ENCODE data around the gene SLC2A13.

SLC2A13 gene

GRCh38 chr12:39919790-39920189 is 186.1 kb downstream of the SLC2A13 start:
- TF ChIP-seq CTCF (IDR thresholded peaks at IDR 0.05; ENCODE audit: control extremely low read depth, extremely low read depth, low read depth, missing control alignments): no peak
- no peak for DNase-seq (ENCODE audit: extremely low spot score)
- ChIA-PET POLR2A (no interaction called here), CTCF (interaction anchor here (2.2 kb wide), 1 partner anchor 71 kb away, joined by 7 read pairs; no protein-coding TSS in a partner anchor)

- no peak for TF ChIP-seq CTCF (IDR thresholded peaks at IDR 0.05; ENCODE audit: control extremely low read depth, extremely low read depth, low read depth, missing control alignments)
- POLR2A ChIA-PET: no interaction called here
- CTCF ChIA-PET: no interaction called here
- no peak for DNase-seq (ENCODE audit: extremely low spot score)
These were observed 190.6 kb downstream of the SLC2A13 start for GRCh38 chr12:39915249-39915648.

GRCh38 chr12:39912211-39912980 is 193.5 kb downstream of the SLC2A13 start:
- ChIA-PET CTCF (interaction anchor here (0.7 kb wide), 1 partner anchor 10 kb away, joined by 3 read pairs; no protein-coding TSS in a partner anchor), POLR2A (no interaction called here)

GRCh38 chr12:39906237-39906636 is 199.6 kb downstream of the SLC2A13 start:
- no peak for TF ChIP-seq CTCF (IDR thresholded peaks at IDR 0.05; ENCODE audit: control extremely low read depth, extremely low read depth, low read depth, missing control alignments)
- DNase-seq (ENCODE audit: extremely low spot score): no peak
- CTCF ChIA-PET: no interaction called here
- POLR2A ChIA-PET: no interaction called here

More at GRCh38 chr12:39912211-39912980, 193.5 kb downstream of the SLC2A13 start:
- TF ChIP-seq CTCF (IDR thresholded peaks at IDR 0.05; ENCODE audit: control extremely low read depth, extremely low read depth, low read depth, missing control alignments): no peak
- no peak for DNase-seq (ENCODE audit: extremely low spot score)

- ChIA-PET CTCF (interaction anchor here (0.8 kb wide), 1 partner anchor 14 kb away, joined by 3 read pairs; no protein-coding TSS in a partner anchor), POLR2A (no interaction called here)
- no peak for TF ChIP-seq CTCF (IDR thresholded peaks at IDR 0.05; ENCODE audit: control extremely low read depth, extremely low read depth, low read depth, missing control alignments)
- DNase-seq (ENCODE audit: extremely low spot score): no peak
These were observed 200.7 kb downstream of the SLC2A13 start for GRCh38 chr12:39905152-39905551.

- no peak for DNase-seq (ENCODE audit: extremely low spot score)
- POLR2A ChIA-PET: no interaction called here
- no peak for TF ChIP-seq CTCF (IDR thresholded peaks at IDR 0.05; ENCODE audit: control extremely low read depth, extremely low read depth, low read depth, missing control alignments)
These were observed 203.1 kb downstream of the SLC2A13 start for GRCh38 chr12:39902821-39903220.

More at GRCh38 chr12:39902821-39903220, 203.1 kb downstream of the SLC2A13 start:
- CTCF ChIA-PET: interaction anchor here (1.3 to 1.5 kb wide), 2 partner anchors 15 to 88 kb away, joined by 4 read pairs; no protein-coding TSS in a partner anchor
